Measurements from ENCODE around the gene SV2B.

Gene SV2B

GRCh38 chr15:91116113-91117067 is 16.3 kb downstream of the SV2B start:
- no peak for DNase-seq
- peaks cover 61% of the 10 kb centered on the region for H3K27me3 Mint-ChIP-seq
- H3K27ac Mint-ChIP-seq, result no peak overlapping the region
- H3K36me3 Mint-ChIP-seq (ENCODE audit: low read depth), result no peaks in the 10 kb centered on the region
- H3K9me3 Mint-ChIP-seq, result peaks cover 5% of the 10 kb centered on the region
- H3K4me3 Mint-ChIP-seq, result no peak overlapping the region
- H3K4me1 Mint-ChIP-seq (ENCODE audit: low read depth), result peaks cover 3% of the 10 kb centered on the region

GRCh38 chr15:91117375-91117774 is 17.3 kb downstream of the SV2B start:
- Mint-ChIP-seq H3K4me3 (no peak overlapping the region), H3K27me3 (peaks cover 59% of the 10 kb centered on the region), H3K36me3 (ENCODE audit: low read depth) (no peaks in the 10 kb centered on the region), H3K9me3 (peaks cover 5% of the 10 kb centered on the region), H3K27ac (no peak overlapping the region), H3K4me1 (ENCODE audit: low read depth) (peaks cover 3% of the 10 kb centered on the region)
- no peak for DNase-seq

GRCh38 chr15:91118817-91119590 is 18.9 kb downstream of the SV2B start:
- Mint-ChIP-seq H3K4me3 (no peak overlapping the region), H3K27me3 (peaks cover 56% of the 10 kb centered on the region), H3K4me1 (ENCODE audit: low read depth) (peaks cover 3% of the 10 kb centered on the region), H3K9me3 (peaks cover 5% of the 10 kb centered on the region), H3K27ac (no peak overlapping the region), H3K36me3 (ENCODE audit: low read depth) (no peaks in the 10 kb centered on the region)
- no peak for DNase-seq

GRCh38 chr15:91122296-91122695 is 22.2 kb downstream of the SV2B start:
- Mint-ChIP-seq H3K9me3 (no peaks in the 10 kb centered on the region), H3K27me3 (peaks cover 60% of the 10 kb centered on the region), H3K4me3 (no peak overlapping the region), H3K27ac (no peak overlapping the region), H3K36me3 (ENCODE audit: low read depth) (no peaks in the 10 kb centered on the region), H3K4me1 (ENCODE audit: low read depth) (no peaks in the 10 kb centered on the region)
- no peak for DNase-seq

- Mint-ChIP-seq H3K27me3 (peaks cover 51% of the 10 kb centered on the region), H3K9me3 (no peaks in the 10 kb centered on the region), H3K27ac (no peak overlapping the region), H3K4me1 (ENCODE audit: low read depth) (no peaks in the 10 kb centered on the region), H3K4me3 (no peak overlapping the region), H3K36me3 (ENCODE audit: low read depth) (no peaks in the 10 kb centered on the region)
- no peak for DNase-seq
Observed at GRCh38 chr15:91124132-91124531, 24.1 kb downstream of the SV2B start.

- no peak for DNase-seq
- H3K27ac Mint-ChIP-seq, result no peak overlapping the region
- no peaks in the 10 kb centered on the region for H3K9me3 Mint-ChIP-seq
- H3K4me1 Mint-ChIP-seq (ENCODE audit: low read depth), result no peaks in the 10 kb centered on the region
- H3K4me3 Mint-ChIP-seq, result no peak overlapping the region
- H3K27me3 Mint-ChIP-seq, result peaks cover 46% of the 10 kb centered on the region
- H3K36me3 Mint-ChIP-seq (ENCODE audit: low read depth), result no peaks in the 10 kb centered on the region
Observed at GRCh38 chr15:91125162-91125561, 25.1 kb downstream of the SV2B start.

- Mint-ChIP-seq H3K27ac (no peak overlapping the region), H3K36me3 (ENCODE audit: low read depth) (no peaks in the 10 kb centered on the region), H3K4me3 (no peak overlapping the region), H3K4me1 (ENCODE audit: low read depth) (no peaks in the 10 kb centered on the region), H3K9me3 (no peaks in the 10 kb centered on the region), H3K27me3 (peaks cover 42% of the 10 kb centered on the region)
- no peak for DNase-seq
Observed at GRCh38 chr15:91126080-91126479, 26.0 kb downstream of the SV2B start.

- DNase-seq, result no peak
- Mint-ChIP-seq H3K9me3 (no peaks in the 10 kb centered on the region), H3K27me3 (peaks cover 36% of the 10 kb centered on the region), H3K4me3 (no peak overlapping the region), H3K4me1 (ENCODE audit: low read depth) (no peaks in the 10 kb centered on the region), H3K27ac (no peak overlapping the region), H3K36me3 (ENCODE audit: low read depth) (no peaks in the 10 kb centered on the region)
Observed at GRCh38 chr15:91127236-91127955, 27.3 kb downstream of the SV2B start.

- Mint-ChIP-seq H3K36me3 (ENCODE audit: low read depth) (no peaks in the 10 kb centered on the region), H3K27me3 (peaks cover 33% of the 10 kb centered on the region), H3K9me3 (no peaks in the 10 kb centered on the region), H3K27ac (no peak overlapping the region), H3K4me1 (ENCODE audit: low read depth) (no peaks in the 10 kb centered on the region), H3K4me3 (no peak overlapping the region)
- DNase-seq, result no peak
Observed at GRCh38 chr15:91128016-91128415, 28.0 kb downstream of the SV2B start.

GRCh38 chr15:91129436-91129835 is 29.4 kb downstream of the SV2B start:
- Mint-ChIP-seq H3K4me3 (no peak overlapping the region), H3K9me3 (no peaks in the 10 kb centered on the region), H3K27ac (no peak overlapping the region), H3K36me3 (ENCODE audit: low read depth) (no peaks in the 10 kb centered on the region), H3K4me1 (ENCODE audit: low read depth) (no peaks in the 10 kb centered on the region), H3K27me3 (peaks cover 28% of the 10 kb centered on the region)
- DNase-seq, result no peak

- DNase-seq, result no peak
- H3K4me1 Mint-ChIP-seq (ENCODE audit: low read depth), result no peaks in the 10 kb centered on the region
- peaks cover 22% of the 10 kb centered on the region for H3K27me3 Mint-ChIP-seq
- H3K36me3 Mint-ChIP-seq (ENCODE audit: low read depth), result no peaks in the 10 kb centered on the region
- no peaks in the 10 kb centered on the region for H3K9me3 Mint-ChIP-seq
- H3K27ac Mint-ChIP-seq, result no peak overlapping the region
- H3K4me3 Mint-ChIP-seq, result no peak overlapping the region
Observed at GRCh38 chr15:91132079-91132478, 32.0 kb downstream of the SV2B start.

- peaks cover 21% of the 10 kb centered on the region for H3K27me3 Mint-ChIP-seq
- H3K4me1 Mint-ChIP-seq (ENCODE audit: low read depth), result no peaks in the 10 kb centered on the region
- no peaks in the 10 kb centered on the region for H3K36me3 Mint-ChIP-seq (ENCODE audit: low read depth)
- H3K4me3 Mint-ChIP-seq, result no peak overlapping the region
- H3K27ac Mint-ChIP-seq, result no peak overlapping the region
- DNase-seq, result no peak
- no peaks in the 10 kb centered on the region for H3K9me3 Mint-ChIP-seq
Observed at GRCh38 chr15:91133511-91133910, 33.5 kb downstream of the SV2B start.

- no peaks in the 10 kb centered on the region for H3K4me1 Mint-ChIP-seq (ENCODE audit: low read depth)
- no peaks in the 10 kb centered on the region for H3K36me3 Mint-ChIP-seq (ENCODE audit: low read depth)
- DNase-seq, result no peak
- H3K27ac Mint-ChIP-seq, result no peak overlapping the region
- H3K9me3 Mint-ChIP-seq, result no peaks in the 10 kb centered on the region
- no peak overlapping the region for H3K4me3 Mint-ChIP-seq
- H3K27me3 Mint-ChIP-seq, result peaks cover 30% of the 10 kb centered on the region
Observed at GRCh38 chr15:91135201-91136130, 35.4 kb downstream of the SV2B start.
